ENCODE measurements around the gene TIPARP. TPM values are rescaled to one million over a fixed set of nuclear protein-coding genes. Genes with fewer than 3 reads are reported as not detected.

Gene TIPARP
- total RNA-seq: 213 TPM

- no peaks in the 10 kb centered on the region for H3K27me3 ChIP-seq (ENCODE audit: insufficient read depth, low read length)
- H3K9me3 ChIP-seq (ENCODE audit: low read depth, low read length): no peaks in the 10 kb centered on the region
- peaks cover 52% of the 10 kb centered on the region for H3K4me1 ChIP-seq (ENCODE audit: insufficient read depth, low read length)
- peak within 1 kb of the TSS; percentile 86 for H3K4me3 ChIP-seq (ENCODE audit: low read length)
These were observed at the start of gene TIPARP for GRCh38 chr3:156674046-156674910. TIPARP (plus strand) TSS chr3:156674590; CDS start chr3:156677698, 3,108 bp downstream.

- Histone ChIP-seq H3K27me3 (ENCODE audit: insufficient read depth, low read length) (no peaks in the 10 kb centered on the region), H3K4me1 (ENCODE audit: insufficient read depth, low read length) (no peaks in the 10 kb centered on the region), H3K4me3 (ENCODE audit: low read length) (no peak overlapping the region), H3K9me3 (ENCODE audit: low read depth, low read length) (no peaks in the 10 kb centered on the region)
These were observed 48.3 kb upstream of the TIPARP start for GRCh38 chr3:156626104-156626503.

GRCh38 chr3:156627946-156628569 is 46.3 kb upstream of the TIPARP start:
- no peaks in the 10 kb centered on the region for H3K9me3 ChIP-seq (ENCODE audit: low read depth, low read length)
- no peak overlapping the region for H3K4me3 ChIP-seq (ENCODE audit: low read length)
- no peaks in the 10 kb centered on the region for H3K27me3 ChIP-seq (ENCODE audit: insufficient read depth, low read length)
- no peaks in the 10 kb centered on the region for H3K4me1 ChIP-seq (ENCODE audit: insufficient read depth, low read length)

- no peak overlapping the region for H3K4me3 ChIP-seq (ENCODE audit: low read length)
- no peaks in the 10 kb centered on the region for H3K27me3 ChIP-seq (ENCODE audit: insufficient read depth, low read length)
- no peaks in the 10 kb centered on the region for H3K4me1 ChIP-seq (ENCODE audit: insufficient read depth, low read length)
- H3K9me3 ChIP-seq (ENCODE audit: low read depth, low read length): no peaks in the 10 kb centered on the region
These were observed 45.4 kb upstream of the TIPARP start for GRCh38 chr3:156628836-156629618.

GRCh38 chr3:156630081-156630772 is 44.2 kb upstream of the TIPARP start:
- Histone ChIP-seq H3K4me3 (ENCODE audit: low read length) (no peak overlapping the region), H3K27me3 (ENCODE audit: insufficient read depth, low read length) (no peaks in the 10 kb centered on the region), H3K4me1 (ENCODE audit: insufficient read depth, low read length) (no peaks in the 10 kb centered on the region), H3K9me3 (ENCODE audit: low read depth, low read length) (no peaks in the 10 kb centered on the region)

- H3K27me3 ChIP-seq (ENCODE audit: insufficient read depth, low read length): no peaks in the 10 kb centered on the region
- H3K4me1 ChIP-seq (ENCODE audit: insufficient read depth, low read length): no peaks in the 10 kb centered on the region
- H3K9me3 ChIP-seq (ENCODE audit: low read depth, low read length): no peaks in the 10 kb centered on the region
- H3K4me3 ChIP-seq (ENCODE audit: low read length): no peak overlapping the region
These were observed 43.7 kb upstream of the TIPARP start for GRCh38 chr3:156630773-156631093.

- no peaks in the 10 kb centered on the region for H3K27me3 ChIP-seq (ENCODE audit: insufficient read depth, low read length)
- no peak overlapping the region for H3K4me3 ChIP-seq (ENCODE audit: low read length)
- no peaks in the 10 kb centered on the region for H3K9me3 ChIP-seq (ENCODE audit: low read depth, low read length)
- H3K4me1 ChIP-seq (ENCODE audit: insufficient read depth, low read length): no peaks in the 10 kb centered on the region
These were observed 43.1 kb upstream of the TIPARP start for GRCh38 chr3:156631323-156631722.

GRCh38 chr3:156632601-156633000 is 41.8 kb upstream of the TIPARP start:
- H3K4me1 ChIP-seq (ENCODE audit: insufficient read depth, low read length): no peaks in the 10 kb centered on the region
- H3K27me3 ChIP-seq (ENCODE audit: insufficient read depth, low read length): no peaks in the 10 kb centered on the region
- H3K4me3 ChIP-seq (ENCODE audit: low read length): no peak overlapping the region
- no peaks in the 10 kb centered on the region for H3K9me3 ChIP-seq (ENCODE audit: low read depth, low read length)

GRCh38 chr3:156633335-156633734 is 41.1 kb upstream of the TIPARP start:
- Histone ChIP-seq H3K27me3 (ENCODE audit: insufficient read depth, low read length) (no peaks in the 10 kb centered on the region), H3K9me3 (ENCODE audit: low read depth, low read length) (no peaks in the 10 kb centered on the region), H3K4me1 (ENCODE audit: insufficient read depth, low read length) (no peaks in the 10 kb centered on the region), H3K4me3 (ENCODE audit: low read length) (no peak overlapping the region)

GRCh38 chr3:156635034-156635433 is 39.4 kb upstream of the TIPARP start:
- Histone ChIP-seq H3K27me3 (ENCODE audit: insufficient read depth, low read length) (no peaks in the 10 kb centered on the region), H3K4me1 (ENCODE audit: insufficient read depth, low read length) (no peaks in the 10 kb centered on the region), H3K4me3 (ENCODE audit: low read length) (no peak overlapping the region), H3K9me3 (ENCODE audit: low read depth, low read length) (no peaks in the 10 kb centered on the region)

- Histone ChIP-seq H3K27me3 (ENCODE audit: insufficient read depth, low read length) (no peaks in the 10 kb centered on the region), H3K4me1 (ENCODE audit: insufficient read depth, low read length) (no peaks in the 10 kb centered on the region), H3K9me3 (ENCODE audit: low read depth, low read length) (no peaks in the 10 kb centered on the region), H3K4me3 (ENCODE audit: low read length) (no peak overlapping the region)
These were observed 38.4 kb upstream of the TIPARP start for GRCh38 chr3:156635973-156636372.

- Histone ChIP-seq H3K27me3 (ENCODE audit: insufficient read depth, low read length) (no peaks in the 10 kb centered on the region), H3K4me3 (ENCODE audit: low read length) (no peak overlapping the region), H3K4me1 (ENCODE audit: insufficient read depth, low read length) (no peaks in the 10 kb centered on the region), H3K9me3 (ENCODE audit: low read depth, low read length) (no peaks in the 10 kb centered on the region)
These were observed 36.8 kb upstream of the TIPARP start for GRCh38 chr3:156637480-156638022.

GRCh38 chr3:156638271-156638670 is 36.1 kb upstream of the TIPARP start:
- Histone ChIP-seq H3K9me3 (ENCODE audit: low read depth, low read length) (no peaks in the 10 kb centered on the region), H3K4me1 (ENCODE audit: insufficient read depth, low read length) (peaks cover 6% of the 10 kb centered on the region), H3K4me3 (ENCODE audit: low read length) (no peak overlapping the region), H3K27me3 (ENCODE audit: insufficient read depth, low read length) (no peaks in the 10 kb centered on the region)

GRCh38 chr3:156639414-156640023 is 34.9 kb upstream of the TIPARP start:
- H3K4me1 ChIP-seq (ENCODE audit: insufficient read depth, low read length): peaks cover 18% of the 10 kb centered on the region
- no peaks in the 10 kb centered on the region for H3K27me3 ChIP-seq (ENCODE audit: insufficient read depth, low read length)
- H3K9me3 ChIP-seq (ENCODE audit: low read depth, low read length): no peaks in the 10 kb centered on the region
- no peak overlapping the region for H3K4me3 ChIP-seq (ENCODE audit: low read length)

Data from mononuclear cell (primary cell).